Measurements from ENCODE around the gene ACOX2.
"Not testable (repeated sequence)": the region's sequence is repeated elsewhere in the genome, so short reads cannot be mapped to it uniquely, and the experiment has no call there.

The ACOX2 gene

DNA sequence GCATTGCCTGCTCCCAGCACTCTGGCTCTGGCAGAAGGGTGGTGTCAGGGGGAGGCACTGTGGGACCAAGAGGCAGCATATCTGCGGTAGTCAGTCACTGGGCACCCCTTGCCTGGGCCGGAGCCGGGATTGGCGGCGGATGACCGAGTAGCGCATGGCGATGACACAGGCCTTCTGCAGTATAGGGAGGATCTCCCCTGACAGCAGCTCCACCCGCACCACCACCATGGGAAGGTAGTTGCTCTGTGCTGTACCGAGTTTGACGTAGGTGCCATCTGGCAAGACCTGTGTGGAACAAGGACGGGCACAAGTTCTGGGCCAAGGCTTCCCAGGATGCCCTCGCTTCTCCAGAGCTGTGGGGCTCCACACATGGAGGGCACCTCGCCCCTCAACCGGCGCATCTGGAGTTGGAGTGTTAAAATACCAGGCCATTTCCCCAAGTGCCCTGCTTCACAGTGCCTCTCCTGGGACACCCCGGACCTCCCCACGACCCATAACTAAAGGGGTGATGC, 6.6 kb downstream of the ACOX2 start:
- Histone ChIP-seq H3K4me3 (ENCODE audit: low read length) (no peak overlapping the region), H3K9me3 (ENCODE audit: insufficient read depth, low read length) (no peaks in the 10 kb centered on the region), H3K79me2 (ENCODE audit: low read length) (no peaks in the 10 kb centered on the region), H4K20me1 (ENCODE audit: insufficient read depth, low read length) (no peaks in the 10 kb centered on the region), H3K36me3 (replicated peaks; ENCODE audit: low read depth, low read length) (no peaks in the 10 kb centered on the region), H3K4me1 (ENCODE audit: low read length) (peaks cover 6% of the 10 kb centered on the region), H3K4me2 (ENCODE audit: low read length) (no peak overlapping the region), H2AFZ (ENCODE audit: low read depth, low read length) (no peak overlapping the region), H3K27me3 (ENCODE audit: low read depth, low read length) (no peaks in the 10 kb centered on the region), H3K9ac (ENCODE audit: low read length) (no peak overlapping the region), H3K27ac (ENCODE audit: low read length) (no peak overlapping the region)
- TF ChIP-seq EZH2phosphoT487 (IDR thresholded peaks at IDR 0.05; ENCODE audit: low read depth) = no peak
- TF ChIP-seq, protein P1, sequence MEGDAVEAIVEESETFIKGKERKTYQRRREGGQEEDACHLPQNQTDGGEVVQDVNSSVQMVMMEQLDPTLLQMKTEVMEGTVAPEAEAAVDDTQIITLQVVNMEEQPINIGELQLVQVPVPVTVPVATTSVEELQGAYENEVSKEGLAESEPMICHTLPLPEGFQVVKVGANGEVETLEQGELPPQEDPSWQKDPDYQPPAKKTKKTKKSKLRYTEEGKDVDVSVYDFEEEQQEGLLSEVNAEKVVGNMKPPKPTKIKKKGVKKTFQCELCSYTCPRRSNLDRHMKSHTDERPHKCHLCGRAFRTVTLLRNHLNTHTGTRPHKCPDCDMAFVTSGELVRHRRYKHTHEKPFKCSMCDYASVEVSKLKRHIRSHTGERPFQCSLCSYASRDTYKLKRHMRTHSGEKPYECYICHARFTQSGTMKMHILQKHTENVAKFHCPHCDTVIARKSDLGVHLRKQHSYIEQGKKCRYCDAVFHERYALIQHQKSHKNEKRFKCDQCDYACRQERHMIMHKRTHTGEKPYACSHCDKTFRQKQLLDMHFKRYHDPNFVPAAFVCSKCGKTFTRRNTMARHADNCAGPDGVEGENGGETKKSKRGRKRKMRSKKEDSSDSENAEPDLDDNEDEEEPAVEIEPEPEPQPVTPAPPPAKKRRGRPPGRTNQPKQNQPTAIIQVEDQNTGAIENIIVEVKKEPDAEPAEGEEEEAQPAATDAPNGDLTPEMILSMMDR (IDR thresholded peaks at IDR 0.05; ENCODE audit: low read depth, low read length) = no peak

DNA sequence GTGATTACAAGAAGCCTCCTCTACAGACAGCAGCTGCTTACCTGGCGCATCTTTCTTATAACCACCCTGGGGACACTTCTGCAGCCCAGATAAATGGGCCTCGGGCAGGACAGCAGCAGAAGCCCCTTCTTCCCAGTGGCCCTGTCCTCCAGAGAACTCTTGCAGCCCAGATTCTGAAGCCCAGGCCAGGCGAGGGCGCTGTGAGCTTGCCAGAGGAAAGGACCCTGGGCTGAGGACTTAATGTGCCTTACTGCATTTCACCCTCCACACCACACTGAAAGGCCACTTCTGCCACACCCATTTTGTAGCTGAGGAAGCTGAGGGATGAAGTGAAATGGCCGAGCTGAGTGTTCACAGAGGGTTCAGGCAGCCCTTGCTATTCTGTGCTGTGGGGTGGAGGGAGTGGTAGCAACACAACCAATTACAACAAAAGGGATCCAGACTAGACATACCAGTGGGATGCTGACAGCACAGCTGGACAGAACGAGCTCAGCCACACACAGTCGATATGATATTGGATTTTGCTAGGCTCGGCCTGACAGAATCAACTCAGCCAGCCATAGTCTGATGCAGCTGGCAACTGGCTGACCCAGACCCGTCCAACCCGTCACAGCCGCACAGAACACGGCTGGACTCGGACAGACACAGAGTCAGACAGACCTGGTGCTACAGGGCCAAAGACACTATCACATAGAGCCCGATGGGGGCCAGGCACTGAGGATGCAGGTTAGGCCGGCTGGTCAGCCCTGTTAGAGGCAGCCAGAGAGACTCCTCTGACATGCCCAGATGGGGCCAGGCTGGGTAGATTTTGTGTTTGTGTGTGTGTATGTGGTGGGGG, 7.3 kb downstream of the ACOX2 start:
- Histone ChIP-seq H2AFZ (ENCODE audit: low read depth, low read length) (no peak overlapping the region), H3K27ac (ENCODE audit: low read length) (no peak overlapping the region), H3K27me3 (ENCODE audit: low read depth, low read length) (no peaks in the 10 kb centered on the region), H3K4me3 (ENCODE audit: low read length) (no peak overlapping the region), H4K20me1 (ENCODE audit: insufficient read depth, low read length) (no peaks in the 10 kb centered on the region), H3K79me2 (ENCODE audit: low read length) (no peaks in the 10 kb centered on the region), H3K9me3 (ENCODE audit: insufficient read depth, low read length) (no peaks in the 10 kb centered on the region), H3K4me2 (ENCODE audit: low read length) (no peak overlapping the region), H3K36me3 (replicated peaks; ENCODE audit: low read depth, low read length) (no peaks in the 10 kb centered on the region), H3K9ac (ENCODE audit: low read length) (no peak overlapping the region), H3K4me1 (ENCODE audit: low read length) (peaks cover 6% of the 10 kb centered on the region)
- no peak for TF ChIP-seq EZH2phosphoT487 (IDR thresholded peaks at IDR 0.05; ENCODE audit: low read depth)
- TF ChIP-seq, protein P1 (IDR thresholded peaks at IDR 0.05; ENCODE audit: low read depth, low read length) = peak; percentile 42

DNA sequence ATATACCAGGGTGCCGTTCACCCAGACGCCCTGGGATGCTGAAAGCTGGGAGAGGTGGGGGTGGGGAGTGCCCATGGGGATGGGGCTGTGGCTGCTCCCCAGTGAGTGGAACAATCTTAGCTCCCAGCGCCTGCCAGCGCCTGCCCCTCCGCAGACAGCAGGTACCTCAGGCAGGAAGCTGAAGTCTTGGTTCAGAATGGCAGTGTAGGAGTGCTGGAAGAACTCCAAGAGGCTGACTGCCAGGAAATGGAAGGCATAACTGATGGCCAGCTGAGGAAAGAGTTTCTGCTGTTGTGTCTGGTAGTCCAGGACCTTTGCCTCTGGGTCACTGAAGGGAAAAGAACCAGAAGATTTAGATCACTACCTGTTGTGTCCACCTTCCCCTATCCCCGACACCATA, 8.4 kb downstream of the ACOX2 start:
- Histone ChIP-seq H3K9me3 (ENCODE audit: insufficient read depth, low read length) (no peaks in the 10 kb centered on the region), H3K4me2 (ENCODE audit: low read length) (no peak overlapping the region), H3K27me3 (ENCODE audit: low read depth, low read length) (no peaks in the 10 kb centered on the region), H4K20me1 (ENCODE audit: insufficient read depth, low read length) (no peaks in the 10 kb centered on the region), H3K36me3 (replicated peaks; ENCODE audit: low read depth, low read length) (no peaks in the 10 kb centered on the region), H3K4me1 (ENCODE audit: low read length) (peaks cover 6% of the 10 kb centered on the region), H2AFZ (ENCODE audit: low read depth, low read length) (no peak overlapping the region), H3K27ac (ENCODE audit: low read length) (no peak overlapping the region), H3K4me3 (ENCODE audit: low read length) (no peak overlapping the region), H3K9ac (ENCODE audit: low read length) (no peak overlapping the region), H3K79me2 (ENCODE audit: low read length) (no peaks in the 10 kb centered on the region)
- TF ChIP-seq, protein P1 (IDR thresholded peaks at IDR 0.05; ENCODE audit: low read depth, low read length) = no peak
- TF ChIP-seq EZH2phosphoT487 (IDR thresholded peaks at IDR 0.05; ENCODE audit: low read depth) = no peak

DNA sequence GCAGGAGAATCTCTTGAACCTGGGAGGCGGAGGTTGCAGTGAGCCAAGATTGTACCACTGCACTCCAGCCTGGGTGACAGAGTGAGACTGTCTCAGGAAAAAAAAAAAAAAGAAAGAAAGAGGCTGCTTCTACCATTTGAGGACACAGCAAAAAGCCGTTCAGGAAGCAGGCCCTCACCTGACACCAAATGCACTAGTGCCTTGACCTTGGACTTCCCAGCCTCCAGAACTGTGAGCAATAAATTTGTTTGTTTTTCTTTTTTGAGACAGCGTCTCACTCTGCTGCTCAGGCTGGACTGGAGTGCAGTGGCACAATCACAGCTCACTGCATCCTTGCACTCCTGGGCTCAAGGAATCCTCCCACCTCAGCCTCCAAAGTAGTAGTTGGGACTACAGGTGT, 9.6 kb downstream of the ACOX2 start:
- not testable (repeated sequence) for H4K20me1 ChIP-seq (ENCODE audit: insufficient read depth, low read length); H2AFZ ChIP-seq (ENCODE audit: low read depth, low read length); H3K36me3 ChIP-seq (replicated peaks; ENCODE audit: low read depth, low read length); H3K27ac ChIP-seq (ENCODE audit: low read length); H3K4me3 ChIP-seq (ENCODE audit: low read length); H3K9ac ChIP-seq (ENCODE audit: low read length); H3K4me1 ChIP-seq (ENCODE audit: low read length); H3K9me3 ChIP-seq (ENCODE audit: insufficient read depth, low read length); H3K4me2 ChIP-seq (ENCODE audit: low read length); H3K79me2 ChIP-seq (ENCODE audit: low read length); H3K27me3 ChIP-seq (ENCODE audit: low read depth, low read length)

Data from OCI-LY3 (cell line).